NOMO-1 treated with dmso at 0.1 percent for 144 hours (cell line): ENCODE data around the gene EIF4E1B.

ENCODE experiments used
- DNase-seq: peaks from one replicate; lab custom pipeline; 2025; ENCODE audit not compliant: unreplicated experiment; lab: John Stamatoyannopoulos, UW

Gene EIF4E1B

DNA sequence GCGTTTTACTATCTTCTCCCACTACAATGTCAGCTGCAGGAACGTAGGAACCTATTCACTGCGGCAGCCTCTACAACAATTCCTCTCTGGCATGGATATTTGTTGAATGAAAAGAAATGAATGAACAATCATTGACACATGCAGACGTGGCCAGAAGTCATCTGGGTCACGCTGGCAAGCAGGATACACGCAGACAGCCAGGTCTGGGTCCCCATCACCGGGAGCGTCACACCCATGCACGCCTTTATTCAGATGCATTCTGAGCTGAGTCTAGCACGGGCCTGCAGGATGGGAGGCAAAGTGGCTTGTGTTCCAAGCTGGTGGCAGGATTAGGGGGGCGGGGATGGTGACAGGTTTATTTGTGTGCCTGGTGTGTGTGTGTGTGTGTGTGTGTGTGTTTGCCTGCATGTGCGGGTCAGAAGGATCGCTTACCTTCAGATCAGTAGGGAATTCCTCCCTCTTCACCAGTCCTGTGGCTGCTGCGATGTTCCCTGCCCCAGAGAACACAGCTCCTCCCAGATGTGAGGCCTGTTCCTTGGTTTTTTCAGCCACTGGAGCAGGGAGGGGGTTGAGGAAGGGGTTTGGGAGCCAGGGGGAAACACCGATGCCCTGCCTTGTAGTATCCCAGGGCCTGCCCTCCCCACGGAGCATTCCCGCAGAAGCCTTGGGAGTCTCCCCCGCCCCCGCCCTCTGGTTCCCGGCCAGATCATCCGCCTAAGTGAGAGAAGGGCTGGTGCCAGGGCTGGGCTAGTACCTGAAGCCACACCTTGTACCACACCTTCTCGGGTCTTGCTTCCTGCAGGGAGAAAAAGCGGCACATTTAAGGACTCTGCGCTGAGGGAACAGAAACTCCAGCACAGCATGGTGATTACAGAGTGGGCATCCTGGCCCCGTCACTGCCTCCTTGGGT, 4.3 kb upstream of the EIF4E1B start:
- no peak for DNase-seq

DNA sequence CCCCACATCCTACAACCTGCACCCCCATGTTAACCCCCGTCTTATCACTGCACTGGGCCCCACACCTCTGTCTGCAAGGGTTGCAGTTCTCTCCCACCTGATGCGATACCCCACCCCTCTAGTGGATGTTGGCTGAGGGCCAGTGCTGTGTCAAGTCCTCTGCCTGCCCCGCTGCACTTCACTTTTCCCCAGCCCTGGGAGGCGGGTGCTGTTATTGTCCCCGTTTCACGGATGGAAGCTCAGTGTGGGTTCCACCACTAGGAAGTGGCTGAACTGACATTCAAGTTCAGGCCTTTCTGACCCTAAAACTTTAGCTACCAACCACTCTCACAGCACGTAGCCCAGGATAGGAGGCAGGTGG, 3.6 kb upstream of the EIF4E1B start:
- DNase-seq, result no peak

DNA sequence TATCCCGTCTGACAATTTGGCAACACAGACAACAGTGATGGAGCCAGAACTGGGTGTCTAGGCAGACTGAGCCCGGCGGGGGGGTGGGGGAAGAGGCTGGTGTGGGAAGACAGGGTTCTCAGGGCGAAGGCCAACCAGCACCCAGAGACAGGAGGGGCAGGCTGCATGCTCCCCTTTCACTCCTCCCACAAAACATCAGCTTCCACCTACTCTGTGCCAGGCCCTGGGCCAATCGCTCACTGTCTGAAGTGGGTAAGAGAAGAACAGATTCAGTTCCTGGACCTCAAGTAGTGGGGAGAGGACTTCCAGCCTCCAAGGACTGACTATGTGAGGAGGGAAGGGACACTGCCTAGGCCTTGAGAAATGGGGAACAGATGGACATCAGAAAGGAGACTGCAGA, 2.9 kb upstream of the EIF4E1B start:
- DNase-seq, result no peak

DNA sequence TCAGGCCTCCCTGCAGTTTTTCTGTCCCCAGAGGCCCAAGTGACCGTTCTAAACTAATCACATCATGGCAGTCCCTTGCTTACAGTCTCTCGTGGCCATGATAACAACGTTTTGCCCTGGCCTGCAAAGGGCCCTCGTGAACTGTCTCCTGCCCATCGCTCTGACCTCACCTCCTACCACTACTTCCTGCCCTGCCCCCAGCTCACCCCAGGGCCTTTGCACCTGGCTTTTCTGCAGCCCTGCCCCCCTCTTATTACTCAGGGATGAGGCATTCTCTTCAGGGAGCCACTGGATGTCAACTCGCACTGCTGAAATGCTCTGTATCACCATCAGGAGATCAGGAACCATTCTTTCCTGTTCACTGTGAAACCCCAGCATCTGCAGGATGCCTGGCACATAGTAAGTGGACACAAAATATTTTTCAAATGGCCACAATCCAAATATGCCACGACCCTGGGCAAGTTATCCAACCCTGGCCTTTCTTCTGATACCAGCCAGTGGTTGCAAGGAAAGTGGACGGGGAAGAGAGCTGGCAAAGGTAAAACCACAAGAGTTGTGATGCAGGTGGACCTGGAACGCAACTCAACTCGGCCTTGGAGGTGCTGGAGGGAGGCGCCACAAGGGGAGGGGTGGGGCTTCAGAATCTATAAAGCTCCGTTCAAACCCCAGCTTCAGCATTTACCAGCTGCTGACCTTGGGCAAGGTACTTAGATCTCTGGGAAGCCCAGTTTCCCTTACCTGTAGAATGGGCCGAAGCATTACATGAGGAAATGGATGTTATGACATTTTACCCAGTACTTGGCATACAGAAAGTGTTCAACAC, 1.9 kb upstream of the EIF4E1B start:
- DNase-seq, result no peak

DNA sequence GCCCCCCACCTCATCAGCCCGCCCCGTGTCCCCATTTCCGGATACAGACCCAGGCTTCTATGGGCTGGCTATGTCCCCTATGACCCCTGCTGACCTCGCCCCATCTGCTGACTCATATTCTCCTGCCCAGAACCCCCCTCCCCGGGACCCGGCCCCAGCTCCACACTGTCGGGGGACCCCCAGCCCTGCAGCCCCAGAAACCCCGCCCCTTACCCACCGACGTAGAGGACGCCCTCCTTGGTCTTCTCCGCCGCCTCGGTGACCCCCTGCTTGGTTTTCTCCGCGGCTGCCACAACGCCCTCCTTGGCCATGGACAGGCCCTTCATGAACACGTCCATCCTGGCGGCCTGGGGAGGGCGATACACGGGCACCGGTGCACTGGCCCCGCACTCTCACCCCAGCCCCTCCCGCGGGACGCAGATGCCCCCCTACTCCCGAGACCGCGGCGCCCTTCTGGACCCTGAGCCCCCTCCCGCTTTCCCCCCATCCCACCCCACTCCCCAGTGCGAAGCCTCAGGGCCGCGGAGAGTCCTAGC, 1.1 kb upstream of the EIF4E1B start:
- no peak for DNase-seq

DNA sequence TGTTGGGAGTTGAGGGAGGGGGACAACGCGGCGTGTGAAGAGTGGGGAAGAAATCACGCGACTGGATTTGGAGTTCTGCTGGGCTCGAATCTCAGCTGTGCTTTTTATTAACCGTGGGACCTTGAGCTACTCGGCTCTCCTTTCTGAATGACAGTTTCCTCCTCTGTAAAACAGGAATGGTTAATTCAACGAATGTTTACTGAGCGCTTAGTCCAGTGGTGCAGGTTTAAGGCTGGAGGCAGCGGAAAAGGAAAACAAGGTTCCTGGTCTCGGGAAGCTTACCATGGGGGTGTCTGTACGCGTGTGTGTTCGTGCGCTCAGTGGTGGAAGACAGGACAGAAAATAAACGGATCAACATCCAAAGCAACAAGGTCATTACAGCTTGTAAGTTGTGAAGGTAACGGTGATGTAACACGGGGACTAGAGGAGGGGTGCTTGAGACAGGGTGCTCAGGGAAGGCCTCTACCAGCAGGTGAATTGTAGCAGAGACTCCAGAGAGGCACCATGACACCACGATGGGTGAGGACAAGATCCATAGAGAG, 277 bp downstream of the EIF4E1B start:
- DNase-seq, result no peak

DNA sequence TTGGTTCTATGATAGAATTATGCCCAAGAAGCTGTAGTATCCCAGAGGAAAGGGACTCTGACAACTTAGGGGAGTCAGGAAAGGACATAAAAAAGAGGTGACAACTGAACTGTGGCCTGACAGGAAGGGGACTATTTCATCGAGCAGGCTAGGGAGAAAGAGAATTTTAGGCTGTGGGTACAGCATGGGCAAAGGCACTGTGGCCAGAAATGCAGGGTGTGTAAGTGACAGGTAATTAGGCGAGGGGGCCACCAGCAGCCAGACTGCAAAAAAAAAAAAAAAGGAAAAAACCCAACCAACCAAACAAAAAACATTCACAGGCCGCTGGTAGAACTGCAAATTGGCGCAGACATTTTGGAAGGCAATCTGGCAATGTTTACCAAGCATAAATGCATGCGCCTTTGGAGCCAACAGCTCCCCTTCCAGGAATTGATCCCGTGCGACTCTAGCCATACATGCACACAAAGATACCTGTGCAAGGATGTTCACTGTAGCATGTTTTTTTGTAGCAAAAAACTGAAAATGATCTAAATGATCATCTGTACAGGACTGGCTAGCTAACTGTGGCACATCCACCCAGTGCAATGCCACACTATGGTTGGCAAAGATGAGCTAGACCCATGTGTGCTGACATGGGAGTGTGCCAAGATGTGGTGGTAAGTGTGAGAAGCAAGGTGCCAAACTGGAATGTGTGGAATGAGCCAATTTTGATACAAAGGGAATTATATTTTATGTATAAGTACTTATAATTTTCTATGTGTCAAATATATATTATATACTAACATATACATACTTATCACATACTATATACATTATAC, 1.1 kb downstream of the EIF4E1B start:
- no peak for DNase-seq

DNA sequence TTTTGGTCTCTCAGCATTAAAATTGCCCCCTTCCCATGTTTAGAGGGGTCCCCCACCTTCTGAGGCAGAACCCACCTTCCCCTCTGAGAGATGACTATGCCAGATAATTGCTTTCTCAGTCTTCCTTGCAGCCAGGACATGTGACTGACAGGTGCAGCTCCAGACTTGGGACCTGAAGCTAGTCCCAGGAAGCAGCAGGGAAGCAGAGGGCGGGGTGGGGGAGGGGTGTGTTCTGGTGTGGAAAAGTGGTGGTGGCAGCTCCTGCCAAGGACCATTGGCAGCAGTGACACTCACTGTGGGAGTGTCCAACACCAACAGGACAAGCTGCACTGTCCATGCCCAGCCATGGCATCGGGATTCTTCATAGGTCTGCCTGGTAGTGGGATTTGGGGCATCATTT, 2.3 kb downstream of the EIF4E1B start:
- DNase-seq, result no peak

DNA sequence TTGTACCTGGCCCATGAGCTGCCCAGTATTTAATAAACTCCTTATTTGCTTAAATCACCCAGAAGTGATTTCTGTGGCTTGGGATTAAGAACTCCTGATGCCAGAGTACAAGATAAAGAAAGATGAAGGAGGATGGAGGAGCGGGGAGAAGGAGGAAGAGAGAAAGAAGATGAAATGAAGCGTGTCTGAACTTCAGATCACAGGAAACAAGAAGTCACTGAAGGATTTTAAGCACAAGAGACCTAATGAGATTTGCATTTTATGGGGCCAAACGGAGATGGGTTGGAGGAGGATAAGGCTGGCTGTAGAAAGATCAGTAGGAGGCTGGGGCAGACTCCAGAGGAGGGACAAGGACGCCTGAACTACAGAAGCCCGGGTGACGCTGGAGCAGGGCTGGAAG, 3.1 kb downstream of the EIF4E1B start:
- no peak for DNase-seq

DNA sequence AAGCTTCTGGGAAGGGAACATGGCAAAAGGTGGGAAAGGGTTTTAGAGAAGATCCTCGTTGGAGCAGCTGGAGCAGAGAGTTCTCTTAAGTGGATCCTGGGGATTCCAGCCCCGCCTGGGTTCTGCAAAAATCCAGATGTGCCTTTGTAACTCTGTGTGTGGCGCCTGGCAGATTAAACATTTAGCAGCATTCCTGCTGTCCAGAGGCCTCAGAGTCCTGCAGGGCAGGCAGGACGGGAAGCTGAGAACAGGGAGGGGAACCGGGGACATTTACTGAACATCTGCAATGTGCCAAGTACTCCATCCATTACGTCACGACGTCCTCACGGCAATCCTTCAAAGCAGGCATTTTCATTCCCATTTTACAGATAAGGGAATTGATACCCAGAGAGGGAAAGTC, 6.0 kb downstream of the EIF4E1B start:
- no peak for DNase-seq

DNA sequence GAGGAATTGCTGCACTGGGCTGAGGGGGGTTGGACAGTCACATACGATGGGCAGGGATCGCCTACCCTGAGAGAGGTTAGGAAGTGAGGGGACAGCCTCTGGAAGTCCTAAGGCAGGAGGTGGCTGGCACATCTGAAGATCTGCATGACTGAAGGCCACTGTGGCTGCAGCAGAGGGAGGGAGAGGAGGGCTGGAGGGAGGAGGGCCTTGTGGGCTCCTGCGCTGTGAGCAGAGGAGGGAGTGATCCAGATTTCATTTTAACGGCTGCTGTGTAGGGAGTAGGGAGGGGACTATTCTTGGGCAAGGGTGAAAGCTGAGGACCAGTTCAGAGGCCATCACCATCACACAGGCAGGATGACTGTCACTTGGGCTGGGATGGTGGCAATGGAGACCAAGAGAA, 7.1 kb downstream of the EIF4E1B start:
- DNase-seq, result no peak

DNA sequence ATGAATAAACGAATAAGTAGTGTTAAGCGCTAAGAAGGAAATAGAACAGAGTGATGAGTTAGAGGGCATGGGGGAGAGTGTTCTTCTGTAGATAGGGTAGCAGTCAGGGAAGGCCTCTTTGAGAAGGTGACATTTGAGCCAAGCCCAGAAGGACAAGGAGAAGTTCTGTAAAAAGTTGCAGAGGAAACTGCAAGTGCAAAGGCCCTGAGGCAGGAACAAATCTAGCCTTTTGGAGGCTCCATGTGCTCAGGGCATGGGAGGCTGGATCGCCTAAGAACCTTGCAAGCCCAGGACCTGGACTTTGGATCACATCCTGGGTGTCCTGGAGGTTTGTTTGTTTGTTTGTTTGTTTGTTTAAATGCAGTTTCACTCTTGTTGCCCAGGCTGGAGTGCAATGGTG, 8.0 kb downstream of the EIF4E1B start:
- no peak for DNase-seq

DNA sequence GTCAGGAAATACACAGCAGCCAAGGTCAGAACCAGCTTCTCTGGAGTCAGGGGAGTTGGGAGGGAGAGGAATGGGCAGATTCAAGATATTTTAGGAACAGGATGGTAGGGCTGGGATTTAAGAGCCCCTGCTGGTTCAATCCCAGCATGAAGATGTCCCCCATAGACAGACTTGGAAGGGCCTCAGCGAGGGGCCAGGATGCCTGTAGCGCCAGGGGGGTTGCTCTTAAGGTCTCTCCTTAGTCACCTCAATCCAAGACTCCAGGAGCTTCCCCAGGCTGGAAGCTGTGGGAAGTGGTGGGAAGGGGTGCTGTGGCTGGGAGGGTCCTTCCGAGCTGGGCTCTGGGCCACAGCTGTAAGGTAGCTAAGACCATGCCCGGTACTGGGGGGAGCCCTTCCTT, 8.7 kb downstream of the EIF4E1B start:
- no peak for DNase-seq

DNA sequence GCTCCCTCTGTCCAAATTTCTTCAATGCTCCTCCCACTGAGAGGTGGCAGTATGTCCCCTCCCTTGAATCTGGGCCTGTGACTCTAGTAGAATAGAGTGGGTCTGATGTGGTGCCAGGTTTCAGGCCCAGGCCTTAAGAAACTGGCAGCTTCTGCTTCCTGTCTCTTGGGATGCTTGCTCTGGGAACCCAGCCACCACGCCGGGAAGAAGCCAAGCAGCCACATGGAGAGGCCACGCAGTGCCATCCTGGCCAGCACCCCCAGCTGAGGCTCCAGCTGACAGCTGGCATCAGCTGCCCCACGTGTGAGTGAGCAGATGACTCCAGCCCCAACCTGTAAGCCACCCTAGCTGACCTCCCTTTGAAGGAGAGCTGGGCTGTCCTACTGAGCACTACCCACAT, 9.5 kb downstream of the EIF4E1B start:
- no peak for DNase-seq

DNA sequence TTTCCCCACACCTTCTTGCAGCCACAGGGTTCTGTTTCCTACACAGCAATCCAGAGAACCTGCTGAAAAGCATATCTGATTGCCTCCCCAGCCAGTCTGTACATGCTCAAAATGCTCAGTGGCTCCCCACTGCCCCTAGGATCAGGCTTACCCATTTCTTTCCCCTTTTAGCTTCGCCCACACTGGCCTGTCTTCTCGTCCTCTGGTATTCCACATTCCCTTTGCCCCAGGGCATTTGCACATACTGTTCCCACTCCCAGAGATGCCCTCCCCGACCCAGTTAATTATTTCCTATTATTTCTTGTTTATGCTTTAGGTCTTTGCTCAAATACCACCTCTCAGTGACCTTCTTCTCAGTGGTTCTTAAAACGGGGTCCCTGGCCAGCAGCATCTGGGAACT, 10.1 kb downstream of the EIF4E1B start:
- DNase-seq, result no peak

DNA sequence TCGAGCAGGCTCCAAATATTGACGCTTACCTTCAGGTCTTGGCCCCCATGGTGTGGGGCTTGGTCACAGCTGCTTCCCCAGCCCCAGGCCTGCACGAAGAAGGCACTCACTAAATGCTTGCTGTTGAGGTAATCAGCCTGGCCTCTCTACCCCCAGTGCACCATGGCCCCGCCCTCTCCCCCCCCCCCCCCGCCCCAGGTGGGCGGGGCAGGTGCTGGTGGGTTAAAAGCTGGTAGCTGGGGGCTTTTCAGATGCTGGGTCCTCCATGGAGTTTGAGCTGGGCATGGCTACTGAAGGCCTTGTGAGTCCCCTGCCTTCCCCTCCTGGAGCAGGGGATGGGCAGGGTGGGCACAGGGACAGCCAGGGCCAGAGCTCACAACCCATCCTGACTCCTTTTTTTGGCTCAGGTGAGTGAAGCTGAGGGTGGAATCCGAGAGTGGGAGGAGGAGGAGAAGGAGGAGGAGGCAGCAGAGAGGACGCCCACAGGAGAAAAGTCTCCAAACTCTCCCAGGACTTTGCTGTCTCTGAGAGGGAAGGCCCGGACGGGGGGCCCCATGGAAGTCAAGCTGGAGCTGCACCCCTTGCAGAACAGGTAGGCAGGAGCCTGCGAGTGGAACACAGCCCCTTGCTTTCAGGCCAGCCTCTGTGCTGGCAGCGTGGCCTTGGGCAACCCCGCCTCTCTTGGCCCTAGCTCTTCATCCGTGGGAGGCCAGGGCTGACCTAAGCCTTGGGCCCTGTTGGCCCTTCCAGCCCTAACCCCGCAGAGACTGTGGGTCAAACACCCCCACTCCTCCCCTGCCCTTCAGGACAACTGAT, 12.4 kb downstream of the EIF4E1B start:
- no peak for DNase-seq

DNA sequence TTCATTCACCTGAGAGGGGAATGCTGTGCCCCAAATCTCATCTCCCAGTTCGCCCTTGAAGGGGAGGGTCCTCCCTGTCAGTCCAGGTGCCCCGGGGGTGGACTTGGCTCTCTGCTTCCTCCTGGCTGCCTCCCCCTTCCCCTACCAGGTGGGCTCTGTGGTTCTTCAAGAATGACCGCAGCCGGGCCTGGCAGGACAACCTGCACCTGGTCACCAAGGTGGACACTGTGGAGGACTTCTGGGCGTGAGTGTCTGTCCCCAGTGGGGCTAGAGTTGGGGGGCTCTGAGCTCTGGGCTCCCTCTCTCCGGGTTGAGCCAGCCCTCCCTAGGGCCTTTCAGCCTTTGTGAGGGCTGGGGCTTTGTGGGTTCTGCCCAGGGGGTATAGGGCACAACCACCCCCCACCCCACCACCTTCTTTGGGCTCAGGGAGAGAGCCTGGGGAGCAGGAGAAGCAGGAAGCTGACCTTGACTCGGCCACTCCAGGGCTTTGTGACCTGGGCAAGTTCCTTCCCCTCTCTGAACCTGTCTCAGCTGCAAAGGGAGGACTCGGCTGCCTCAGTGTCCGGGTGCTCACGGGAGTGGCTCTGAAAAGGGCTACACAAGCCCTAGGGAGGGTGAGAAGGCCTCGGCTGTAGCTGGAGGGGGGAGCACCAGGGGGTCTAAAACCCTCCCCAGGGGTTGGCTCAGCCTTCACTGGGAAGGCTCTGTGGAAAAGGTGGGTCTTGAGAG, 13.2 kb downstream of the EIF4E1B start:
- DNase-seq, result no peak

DNA sequence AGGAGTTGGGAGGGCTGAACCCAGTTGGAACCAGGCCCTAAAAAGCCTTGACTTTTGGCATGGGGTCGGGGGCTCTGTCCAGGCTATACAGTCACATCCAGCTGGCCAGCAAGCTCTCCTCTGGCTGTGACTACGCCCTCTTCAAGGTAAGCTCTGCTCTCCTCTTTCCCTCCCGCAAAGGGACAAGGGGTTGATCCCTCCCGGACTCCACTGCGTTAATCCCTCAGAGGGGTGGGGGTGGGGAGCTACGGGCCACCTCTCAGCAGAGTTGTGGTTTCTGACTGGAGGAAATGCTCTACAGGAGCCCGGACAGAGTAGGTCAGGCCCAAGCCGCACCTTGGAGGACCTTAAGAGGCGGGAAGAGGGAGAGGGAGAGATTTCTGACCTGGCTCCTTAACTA, 13.8 kb downstream of the EIF4E1B start:
- DNase-seq, result no peak

DNA sequence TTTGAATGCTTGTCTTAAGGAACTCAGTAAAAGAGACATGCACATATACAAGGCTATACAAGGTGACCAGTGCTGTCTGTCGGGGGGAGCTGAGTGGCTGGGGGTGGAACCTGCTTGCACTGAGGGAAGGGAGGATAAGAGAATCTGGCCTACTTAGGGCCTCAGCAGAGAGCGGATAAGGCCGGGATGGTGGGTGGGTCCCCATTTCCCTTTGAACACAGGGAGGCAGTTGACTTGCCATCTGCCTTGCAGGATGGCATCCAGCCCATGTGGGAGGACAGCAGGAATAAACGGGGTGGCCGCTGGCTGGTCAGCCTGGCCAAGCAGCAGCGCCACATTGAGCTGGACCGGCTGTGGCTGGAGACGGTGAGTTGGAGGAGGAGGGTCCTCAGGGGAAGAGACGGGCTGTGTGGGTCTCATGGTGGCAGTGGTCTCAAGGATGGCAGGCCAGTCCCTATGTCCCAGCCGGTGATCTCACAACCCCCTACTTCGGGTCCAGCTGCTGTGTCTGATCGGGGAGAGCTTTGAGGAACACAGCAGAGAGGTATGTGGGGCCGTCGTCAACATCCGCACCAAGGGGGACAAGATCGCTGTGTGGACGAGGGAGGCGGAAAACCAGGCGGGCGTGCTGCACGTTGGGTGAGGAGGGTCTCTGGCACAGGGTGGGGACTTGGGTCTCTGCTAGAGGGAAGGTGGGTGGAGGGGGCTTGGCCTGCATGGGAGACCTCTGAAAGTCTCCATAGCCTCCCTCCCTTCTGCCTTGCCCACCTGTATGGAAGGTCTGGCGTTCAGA, 14.6 kb downstream of the EIF4E1B start:
- no peak for DNase-seq
